ENCODE data around the gene FASTKD2.

GRCh38 chr2:206801418-206802189, 36.2 kb downstream of the FASTKD2 start:
- TF ChIP-seq POLR2A (IDR thresholded peaks at IDR 0.05; ENCODE audit: low read length) (no peak), GATA1 (IDR thresholded peaks at IDR 0.05; ENCODE audit: low read depth, low read length) (no peak)

All from erythroblast (primary cell).